IPS-20b (cell line): Measurements from ENCODE around the gene BICDL1.
"Not testable (repeated sequence)": the region's sequence is repeated elsewhere in the genome, so short reads cannot be mapped to it uniquely, and the experiment has no call there.

Source experiments
- H3K27ac ChIP-seq: one replicate; pipeline ENCODE4 v1.5.1; 2013; ENCODE audit warnings: low read length
- H3K27me3 ChIP-seq: 2 replicates; pipeline ENCODE4 v1.6.1; 2013; ENCODE audit warnings: mild to moderate bottlenecking, low read length, inconsistent platforms; ENCODE audit not compliant: insufficient read depth
- H3K36me3 ChIP-seq: 2 replicates; pipeline ENCODE4 v1.6.1; 2013; ENCODE audit warnings: low read depth, mild to moderate bottlenecking, inconsistent platforms, low read length, moderate library complexity; ENCODE audit not compliant: insufficient read depth
- H3K4me1 ChIP-seq: 2 replicates; pipeline ENCODE4 v1.6.1; 2013; ENCODE audit warnings: mild to moderate bottlenecking, control low read depth, inconsistent platforms, low read length, moderate library complexity; ENCODE audit not compliant: insufficient read depth
- H3K4me3 ChIP-seq: 2 replicates; pipeline ENCODE4 v1.5.1; 2013; ENCODE audit warnings: mild to moderate bottlenecking, low read length, inconsistent platforms
- H3K9ac ChIP-seq: 2 replicates; pipeline ENCODE4 v1.6.1; 2013; ENCODE audit warnings: low read depth, mild to moderate bottlenecking, inconsistent platforms, low read length, moderate library complexity
- H3K9me3 ChIP-seq: 2 replicates; pipeline ENCODE4 v1.6.1; 2013; ENCODE audit warnings: mild to moderate bottlenecking, low read depth, low read length, inconsistent platforms; ENCODE audit not compliant: insufficient read depth

BICDL1 gene

DNA sequence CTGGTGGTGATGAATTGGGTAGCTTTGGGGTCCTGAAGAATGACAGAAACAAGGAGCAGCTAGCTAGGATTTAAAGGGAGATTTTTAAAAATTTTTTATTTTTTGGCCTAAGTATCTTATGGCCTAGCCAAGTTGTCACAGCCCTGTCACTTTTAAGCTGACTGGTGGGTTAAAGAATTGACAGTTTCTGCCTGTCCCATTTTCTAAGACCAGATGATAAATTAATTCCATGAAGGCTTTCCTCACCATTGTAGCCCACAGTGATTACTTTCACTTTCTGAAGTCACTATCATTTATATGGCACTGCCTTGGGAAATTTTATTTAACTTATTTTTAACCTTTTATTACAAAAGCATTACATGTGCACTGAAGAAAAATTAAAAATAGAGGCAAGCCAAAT lies 43.2 kb downstream of the BICDL1 start:
- Histone ChIP-seq H3K9me3 (no peaks in the 10 kb centered on the region), H3K4me3 (no peak overlapping the region), H3K36me3 (no peaks in the 10 kb centered on the region), H3K4me1 (no peaks in the 10 kb centered on the region), H3K9ac (no peak overlapping the region), H3K27ac (no peak overlapping the region), H3K27me3 (no peaks in the 10 kb centered on the region)

DNA sequence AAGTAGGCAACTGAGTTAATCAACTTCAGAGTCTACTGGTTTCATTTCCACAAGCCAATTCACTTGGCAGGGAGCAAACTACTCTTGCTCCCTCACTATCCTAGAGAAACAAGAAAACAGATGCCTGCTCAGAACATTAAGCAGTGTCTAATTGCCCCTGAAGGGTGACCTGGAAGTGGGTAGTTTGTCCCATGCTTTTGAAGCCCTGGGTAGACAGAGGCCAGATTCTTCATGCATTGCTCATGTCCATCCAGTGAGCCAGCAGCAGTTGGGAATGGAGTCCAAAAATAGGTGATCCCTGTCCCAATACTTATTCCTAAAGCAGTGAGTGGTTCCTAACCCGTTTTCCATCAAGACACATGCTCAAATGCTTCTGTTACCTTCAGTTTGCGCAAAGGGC lies 48.8 kb downstream of the BICDL1 start:
- peaks cover 8% of the 10 kb centered on the region; the same call in 1 of the 2 replicates for H3K4me1 ChIP-seq
- no peaks in the 10 kb centered on the region for H3K27me3 ChIP-seq
- H3K9me3 ChIP-seq = no peaks in the 10 kb centered on the region
- no peaks in the 10 kb centered on the region for H3K36me3 ChIP-seq
- H3K4me3 ChIP-seq = no peak overlapping the region
- H3K9ac ChIP-seq = no peak overlapping the region
- no peak overlapping the region for H3K27ac ChIP-seq

DNA sequence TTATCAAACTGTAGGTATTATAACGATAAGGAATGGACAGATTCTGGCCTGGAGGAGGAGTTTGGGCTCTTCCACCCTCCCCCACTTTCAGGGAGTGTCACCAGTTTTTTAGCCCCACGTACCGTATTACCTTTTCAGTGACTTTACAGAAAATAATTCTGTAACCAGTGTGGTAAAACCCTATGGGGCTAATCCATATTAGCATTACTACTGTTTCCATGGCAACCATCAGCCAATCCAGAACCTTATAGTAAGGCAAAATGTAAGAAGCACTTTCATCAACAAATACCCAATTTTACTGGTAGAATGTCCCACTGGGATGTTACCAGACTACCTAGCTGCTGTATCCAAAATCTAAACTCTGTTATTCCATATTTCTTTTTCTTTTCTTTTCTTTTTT lies 50.7 kb downstream of the BICDL1 start:
- Histone ChIP-seq H3K9me3 (no peaks in the 10 kb centered on the region), H3K4me1 (peaks cover 8% of the 10 kb centered on the region; the same call in 1 of the 2 replicates), H3K4me3 (0 out of 2 replicates have a peak overlapping the region, but pooled peaks have one; percentile 6), H3K27me3 (no peaks in the 10 kb centered on the region), H3K9ac (no peak overlapping the region), H3K36me3 (no peaks in the 10 kb centered on the region), H3K27ac (no peak overlapping the region)

DNA sequence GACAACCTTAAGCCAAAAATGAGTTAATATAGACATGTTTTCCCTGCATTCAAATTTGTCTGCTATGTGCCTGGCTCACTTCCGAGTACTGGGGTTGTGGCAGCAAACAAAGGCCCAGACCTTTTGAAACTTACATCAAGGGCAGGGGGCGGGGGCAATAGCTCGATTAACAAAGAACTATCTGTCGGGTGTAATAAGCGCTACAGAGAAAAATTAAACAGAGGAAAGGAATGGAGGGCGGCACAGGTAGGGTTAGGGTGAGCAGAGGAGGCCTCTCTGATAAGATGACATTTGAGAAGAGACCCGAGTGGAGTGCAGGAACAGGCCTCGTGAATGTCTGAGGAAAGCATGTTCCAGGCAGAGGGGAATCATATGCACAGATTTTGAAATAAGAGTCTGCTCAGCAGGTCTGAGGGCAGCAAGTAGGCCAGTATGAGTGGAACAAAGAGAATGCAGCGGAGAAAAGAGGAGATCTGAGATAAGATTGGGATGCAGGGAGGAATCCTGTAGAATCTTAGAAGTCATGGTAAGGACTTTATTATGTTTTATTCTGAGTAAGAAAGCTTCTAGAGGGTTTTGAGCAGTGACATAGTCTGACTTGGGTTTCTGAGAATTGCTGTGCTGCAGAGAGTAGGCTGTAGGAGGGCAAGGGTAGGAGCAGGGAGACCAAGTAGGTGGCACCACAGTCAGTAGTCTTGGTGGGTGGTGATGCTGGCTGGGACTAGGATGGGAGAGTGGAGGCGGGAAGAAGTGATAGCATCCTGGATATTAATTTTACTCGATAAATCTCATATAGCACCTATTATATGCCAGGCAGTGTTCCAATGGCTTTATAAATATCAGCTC lies 52.6 kb downstream of the BICDL1 start:
- Histone ChIP-seq H3K9me3 (no peaks in the 10 kb centered on the region), H3K4me1 (peaks cover 8% of the 10 kb centered on the region; the same call in 1 of the 2 replicates), H3K9ac (peak overlapping the region; percentile 4; the same call in 1 of the 2 replicates), H3K4me3 (no peak overlapping the region), H3K36me3 (no peaks in the 10 kb centered on the region), H3K27me3 (no peaks in the 10 kb centered on the region), H3K27ac (peak overlapping the region; percentile 54)

DNA sequence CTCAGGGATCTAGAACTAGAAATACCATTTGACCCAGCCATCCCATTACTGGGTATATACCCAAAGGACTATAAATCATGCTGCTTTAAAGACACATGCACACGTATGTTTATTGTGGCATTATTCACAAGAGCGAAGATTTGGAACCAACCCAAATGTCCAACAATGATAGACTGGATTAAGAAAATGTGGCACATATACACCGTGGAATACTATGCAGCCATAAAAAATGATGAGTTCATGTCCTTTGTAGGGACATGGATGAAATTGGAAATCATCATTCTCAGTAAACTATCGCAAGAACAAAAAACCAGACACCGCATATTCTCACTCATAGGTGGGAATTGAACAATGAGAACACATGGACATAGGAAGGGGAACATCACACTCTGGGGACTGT lies 56.3 kb downstream of the BICDL1 start:
- not testable (repeated sequence) for H3K27me3 ChIP-seq, H3K4me1 ChIP-seq, H3K9me3 ChIP-seq, H3K9ac ChIP-seq, H3K36me3 ChIP-seq, H3K27ac ChIP-seq, H3K4me3 ChIP-seq

DNA sequence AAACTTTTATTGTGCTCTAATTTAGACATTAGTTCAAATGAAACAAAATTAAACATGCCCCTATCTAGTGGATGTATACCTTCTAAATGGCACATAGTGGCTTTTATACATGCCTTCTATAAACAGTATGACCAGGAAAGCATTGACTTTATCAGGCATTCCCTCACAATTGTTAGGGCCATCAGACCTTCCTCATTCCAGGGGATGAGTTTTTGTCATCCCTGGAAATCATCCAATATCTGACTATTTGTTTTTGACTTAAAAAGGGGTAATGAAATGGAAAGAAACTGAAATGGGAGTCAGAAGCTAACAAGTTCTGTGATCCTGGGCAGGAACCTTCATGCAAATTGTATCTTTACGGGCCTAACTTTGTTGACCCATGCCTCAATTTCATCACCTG lies 58.0 kb downstream of the BICDL1 start:
- H3K27me3 ChIP-seq = no peaks in the 10 kb centered on the region
- H3K36me3 ChIP-seq = no peaks in the 10 kb centered on the region
- no peak overlapping the region for H3K27ac ChIP-seq
- no peak overlapping the region for H3K4me3 ChIP-seq
- no peak overlapping the region for H3K9ac ChIP-seq
- no peaks in the 10 kb centered on the region for H3K9me3 ChIP-seq
- no peaks in the 10 kb centered on the region for H3K4me1 ChIP-seq

DNA sequence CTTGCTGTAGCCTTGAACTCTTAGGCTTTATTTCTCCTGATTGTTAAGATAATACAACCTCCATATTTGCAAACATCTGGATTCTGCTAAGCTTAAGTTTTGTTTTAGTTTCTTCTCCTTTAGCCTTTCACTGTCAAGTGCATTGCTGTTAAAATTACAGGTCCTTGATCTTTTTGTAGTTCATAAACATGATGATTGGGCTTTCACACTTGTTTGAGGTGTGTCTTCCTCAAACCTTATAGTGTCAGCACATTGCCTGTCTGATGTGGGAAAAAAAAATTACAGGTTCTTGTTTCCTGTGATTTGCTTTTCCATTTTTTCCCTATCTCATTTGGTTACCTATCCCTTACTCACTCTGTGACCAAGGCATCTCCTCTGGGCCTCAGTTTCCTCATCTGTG lies 59.2 kb downstream of the BICDL1 start:
- H3K27ac ChIP-seq = no peak overlapping the region
- H3K9me3 ChIP-seq = no peaks in the 10 kb centered on the region
- no peaks in the 10 kb centered on the region for H3K36me3 ChIP-seq

DNA sequence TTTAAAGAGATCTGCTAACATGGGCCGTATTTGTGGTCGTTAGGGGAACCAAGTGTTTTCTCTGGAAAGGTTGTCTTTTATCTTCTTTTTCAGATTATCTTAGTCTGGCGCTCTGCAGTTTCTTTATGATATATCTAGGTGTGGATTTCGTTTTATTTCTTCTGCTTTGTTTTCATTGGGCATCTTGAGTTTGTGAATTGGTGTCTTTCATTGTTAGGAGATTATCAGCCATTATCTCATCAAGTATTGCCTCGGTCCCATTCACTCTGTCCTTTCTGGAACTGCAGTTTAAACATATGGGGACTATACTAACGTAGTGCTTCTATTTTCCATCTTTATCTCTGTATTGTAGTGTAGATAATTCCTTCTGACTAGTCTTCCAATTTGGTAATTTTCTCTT lies 60.4 kb downstream of the BICDL1 start:
- Histone ChIP-seq H3K4me3 (no peak overlapping the region), H3K36me3 (no peaks in the 10 kb centered on the region), H3K9me3 (no peaks in the 10 kb centered on the region), H3K9ac (no peak overlapping the region), H3K4me1 (no peaks in the 10 kb centered on the region), H3K27me3 (no peaks in the 10 kb centered on the region), H3K27ac (no peak overlapping the region)

More for the DNA sequence above, 59.2 kb downstream of the BICDL1 start:
- Histone ChIP-seq H3K4me3 (no peak overlapping the region), H3K9ac (no peak overlapping the region), H3K27me3 (no peaks in the 10 kb centered on the region), H3K4me1 (no peaks in the 10 kb centered on the region)

DNA sequence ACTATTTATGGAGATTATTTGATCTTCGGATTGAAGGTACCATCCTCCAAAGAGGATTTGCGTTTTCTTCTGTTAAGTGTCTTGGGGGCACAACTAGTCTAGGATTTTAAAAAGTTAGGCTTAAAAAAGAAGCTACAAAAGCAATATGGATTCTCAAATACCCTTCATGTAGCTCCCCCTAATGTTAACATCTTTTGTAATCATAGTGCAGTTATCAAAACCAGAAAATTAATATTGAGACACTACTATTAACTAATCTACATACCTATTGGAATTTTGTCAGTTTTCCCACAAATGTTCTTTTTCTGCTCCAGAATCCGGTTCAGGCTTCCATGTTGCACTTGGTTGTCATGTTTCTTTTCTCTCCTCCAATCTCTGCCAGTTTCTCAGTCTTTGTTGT lies 62.5 kb downstream of the BICDL1 start:
- Histone ChIP-seq H3K9ac (no peak overlapping the region), H3K4me1 (no peaks in the 10 kb centered on the region), H3K36me3 (no peaks in the 10 kb centered on the region), H3K27me3 (no peaks in the 10 kb centered on the region), H3K9me3 (no peaks in the 10 kb centered on the region), H3K4me3 (no peak overlapping the region), H3K27ac (no peak overlapping the region)

DNA sequence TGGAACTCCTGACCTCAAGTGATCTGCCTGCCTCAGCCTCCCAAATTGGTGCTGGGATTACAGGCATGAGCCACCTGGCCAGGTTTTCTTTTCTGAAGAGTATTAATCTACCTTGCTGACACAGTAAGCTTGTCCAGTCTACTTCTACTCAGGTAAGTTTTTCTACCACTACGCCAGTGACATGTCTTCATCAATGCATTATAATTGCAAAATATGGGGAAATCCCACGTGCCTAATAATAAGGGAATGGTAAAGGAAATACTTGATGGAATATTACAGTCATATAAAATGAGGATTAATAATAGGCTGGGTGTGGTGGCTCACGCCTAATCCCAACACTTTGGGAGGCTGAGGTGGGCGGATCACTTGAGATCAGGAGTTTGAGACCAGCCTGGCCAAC lies 65.3 kb downstream of the BICDL1 start:
- Histone ChIP-seq H3K9ac (no peak overlapping the region), H3K36me3 (no peaks in the 10 kb centered on the region), H3K9me3 (no peaks in the 10 kb centered on the region), H3K4me3 (no peak overlapping the region), H3K27me3 (no peaks in the 10 kb centered on the region), H3K27ac (no peak overlapping the region), H3K4me1 (no peaks in the 10 kb centered on the region)

DNA sequence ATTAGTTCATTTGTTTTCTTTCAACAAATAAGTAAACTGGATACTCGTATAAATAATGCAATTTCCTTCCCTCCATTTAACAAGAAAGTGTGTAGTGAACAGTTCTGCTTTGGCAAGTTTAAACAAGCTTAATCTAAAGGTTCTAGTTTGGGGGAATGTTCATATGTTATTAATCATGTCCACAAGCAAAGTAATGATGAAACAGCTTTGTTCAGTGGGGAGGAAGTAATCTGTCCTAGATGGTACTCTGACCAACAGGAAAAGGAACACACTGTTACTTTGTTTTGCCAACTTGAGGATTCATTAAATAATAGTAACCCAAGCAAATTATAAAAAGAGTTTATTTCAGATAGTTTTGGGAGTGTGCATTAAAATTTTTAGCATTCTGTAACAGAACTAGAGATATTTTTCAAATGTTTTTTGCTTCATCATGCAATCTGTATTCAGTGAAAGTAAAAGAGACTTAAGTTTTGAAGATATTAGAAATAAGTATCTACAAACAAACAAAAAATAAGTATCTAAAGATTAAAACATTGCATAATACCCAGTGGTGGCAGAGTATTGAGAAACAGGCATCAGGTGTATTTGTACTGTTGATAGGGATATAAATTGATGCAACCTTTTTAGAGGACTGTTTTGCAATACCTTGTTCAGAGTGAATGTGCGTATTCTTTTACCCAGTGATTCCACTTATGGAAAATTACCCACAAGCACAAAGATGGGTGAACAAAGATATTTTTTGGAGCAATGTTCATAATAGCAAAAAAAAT lies 66.4 kb downstream of the BICDL1 start:
- Histone ChIP-seq H3K27me3 (no peaks in the 10 kb centered on the region), H3K9ac (no peak overlapping the region), H3K4me1 (no peaks in the 10 kb centered on the region), H3K4me3 (no peak overlapping the region), H3K36me3 (no peaks in the 10 kb centered on the region), H3K27ac (no peak overlapping the region), H3K9me3 (no peaks in the 10 kb centered on the region)

DNA sequence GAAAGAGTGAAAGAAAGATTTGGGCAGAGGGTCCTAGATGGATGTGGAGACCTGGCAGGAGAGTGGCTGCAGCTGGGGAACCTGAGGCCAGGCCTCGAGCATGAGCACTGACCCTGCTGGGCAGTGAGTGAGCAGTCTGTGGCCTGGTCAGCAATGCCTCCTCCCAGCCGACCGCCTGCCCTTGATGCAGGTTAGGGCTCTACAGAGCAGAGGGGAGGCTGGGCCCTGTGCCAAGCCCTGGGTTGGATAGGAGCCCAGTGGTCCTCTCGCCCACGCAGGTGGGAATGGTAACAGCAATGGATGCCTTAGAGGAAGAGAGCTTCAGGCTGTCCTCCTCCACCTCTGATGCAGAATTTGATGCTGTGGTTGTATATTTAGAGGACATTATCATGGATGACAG lies 67.7 kb downstream of the BICDL1 start:
- no peak overlapping the region for H3K9ac ChIP-seq
- H3K27me3 ChIP-seq = no peaks in the 10 kb centered on the region
- H3K27ac ChIP-seq = no peak overlapping the region
- no peak overlapping the region for H3K4me3 ChIP-seq
- H3K4me1 ChIP-seq = no peaks in the 10 kb centered on the region
- H3K9me3 ChIP-seq = no peaks in the 10 kb centered on the region
- H3K36me3 ChIP-seq = no peaks in the 10 kb centered on the region
